Keratinocyte (primary cell): Measurements from ENCODE around the gene RSL1D1. TPM values are rescaled to one million over a fixed set of nuclear protein-coding genes. Genes with fewer than 3 reads are reported as not detected.

Experiments
- DNase-seq: peaks from one replicate; pipeline ENCODE4 v3.0.0-alpha.2; 2011; ENCODE audit warnings: low read depth, missing footprints, low spot score
- FAIRE-seq: peaks from 2 replicates; lab custom pipeline; 2011; peaks lifted over from hg19 to GRCh38; lab: Jason Lieb, UNC
- H2AFZ ChIP-seq: 2 replicates; pipeline ENCODE4 v1.6.0; 2012; ENCODE audit warnings: low read length, control low read depth, inconsistent platforms; ENCODE audit not compliant: control insufficient read depth
- H3K27ac ChIP-seq: 2 replicates; pipeline ENCODE4 v1.5.1; 2011; ENCODE audit warnings: low read length; ENCODE audit not compliant: control insufficient read depth, insufficient read depth
- H3K27me3 ChIP-seq: 3 replicates; pipeline ENCODE4 v1.6.0; 2011; ENCODE audit warnings: low read length; ENCODE audit not compliant: control insufficient read depth, insufficient read depth; ENCODE audit errors: extremely low read depth
- H3K36me3 ChIP-seq, 2 experiments: 2 replicates in 1 of 2; 3 replicates in 1 of 2; pipeline ENCODE4 v1.5.1; 2011; ENCODE audit warnings: low read length in 2 of 2, mild to moderate bottlenecking in 1 of 2; ENCODE audit not compliant: control insufficient read depth in 2 of 2, insufficient read depth in 2 of 2; ENCODE audit errors: extremely low read depth in 1 of 2
- H3K4me1 ChIP-seq: 3 replicates; pipeline ENCODE4 v1.5.1; 2011; ENCODE audit warnings: low read length; ENCODE audit not compliant: control insufficient read depth, insufficient read depth; ENCODE audit errors: extremely low read depth
- H3K4me2 ChIP-seq: 3 replicates; pipeline ENCODE4 v1.6.0; 2011; ENCODE audit warnings: low read depth, low read length; ENCODE audit not compliant: control insufficient read depth, insufficient read depth; ENCODE audit errors: extremely low read depth
- H3K4me3 ChIP-seq, 3 experiments: fragments of 200-600 bp in 1 of 3; sonication (generic) in 1 of 3; 2 replicates in 2 of 3; 3 replicates in 1 of 3; pipeline ENCODE4 v1.5.1; 2011 to 2016; ENCODE audit warnings: low read length in 3 of 3, mild to moderate bottlenecking in 3 of 3, control low read depth in 2 of 3, inconsistent platforms in 1 of 3, low read depth in 1 of 3, mixed read lengths in 1 of 3, mixed run types in 1 of 3, moderate library complexity in 1 of 3; ENCODE audit not compliant: control insufficient read depth in 2 of 3, insufficient read depth in 2 of 3; ENCODE audit errors: extremely low read depth in 1 of 3
- H3K79me2 ChIP-seq: 2 replicates; pipeline ENCODE4 v1.6.0; 2012; ENCODE audit warnings: low read length; ENCODE audit not compliant: control insufficient read depth, insufficient read depth
- H3K9ac ChIP-seq: 3 replicates; pipeline ENCODE4 v1.6.0; 2011; ENCODE audit warnings: low read length; ENCODE audit not compliant: control insufficient read depth, insufficient read depth; ENCODE audit errors: extremely low read depth
- H3K9me1 ChIP-seq: 3 replicates; pipeline ENCODE4 v1.6.0; 2011; ENCODE audit warnings: low read length; ENCODE audit not compliant: control insufficient read depth, insufficient read depth; ENCODE audit errors: extremely low read depth
- H3K9me3 ChIP-seq: 2 replicates; pipeline ENCODE4 v1.5.1; 2012; ENCODE audit warnings: low read depth, low read length; ENCODE audit not compliant: control insufficient read depth
- H4K20me1 ChIP-seq: 3 replicates; pipeline ENCODE4 v1.6.0; 2011; ENCODE audit warnings: low read length; ENCODE audit not compliant: control insufficient read depth, insufficient read depth; ENCODE audit errors: extremely low read depth
- CTCF ChIP-seq, 3 experiments: IDR thresholded peaks in 1 of 3; conservative IDR thresholded peaks in 1 of 3; optimal IDR thresholded peaks in 1 of 3; 2 replicates in 2 of 3; 3 replicates in 1 of 3; pipeline versions ENCODE3 to v1.5.1; 2011; ENCODE audit warnings: low read length in 3 of 3, mild to moderate bottlenecking in 3 of 3, moderate library complexity in 2 of 3, control low read depth in 1 of 3, inconsistent platforms in 1 of 3; ENCODE audit not compliant: insufficient read depth in 2 of 3; ENCODE audit errors: extremely low read depth in 1 of 3
- EZH2 ChIP-seq: IDR thresholded peaks from one replicate; pipeline ENCODE4 v1.6.1; 2012; ENCODE audit warnings: inconsistent platforms, mild to moderate bottlenecking, low read length, moderate library complexity
- dilution Hi-C: fragments of 300-500 bp; cut with MboI; formaldehyde crosslinking; loops from one replicate; pipeline ENCODE4 v1.7.0; 2020; ENCODE audit warnings: low sequenced_read_pairs; ENCODE audit not compliant: extremely low pct_ligation_motif_present
- polyA plus RNA-seq, 5 experiments: library from polyadenylated mRNA; depleted of rRNA in 3 of 5; stranded (reverse) in 3 of 5; stranded (forward) in 1 of 5; unstranded in 1 of 5; fragments of >200 nt; gene quantifications; 1 replicate in 1 of 5; 2 replicates in 3 of 5; 3 replicates in 1 of 5; pipeline versions ENCODE4 v1.2.1 to v1.2.3, GENCODE V29; 2011 to 2012; ENCODE audit warnings: missing spikeins in 2 of 5, low read depth in 1 of 5, low replicate concordance in 1 of 5

Gene RSL1D1
- polyA plus RNA-seq, 1 donor (not counting 4 experiments of a cell fraction or from before 2014, with no cell fraction given), result 185 TPM

- H3K9me3 ChIP-seq, result no peaks in the 10 kb centered on the region
- no peaks in the 10 kb centered on the region for H3K27me3 ChIP-seq
- no peaks in the 10 kb centered on the region for H3K9me1 ChIP-seq
- no peak overlapping the region for H3K4me2 ChIP-seq
- H3K4me3 ChIP-seq, result no peak overlapping the region
- H3K27ac ChIP-seq, result no peak overlapping the region
- dilution Hi-C loops, result no loop called here
- no peak for TF ChIP-seq EZH2
- peaks cover 14 to 32% of the 10 kb centered on the region in 2 experiments for H3K36me3 ChIP-seq
- no peak for DNase-seq
- no peaks in the 10 kb centered on the region for H3K4me1 ChIP-seq
- FAIRE-seq, result no peak
- H2AFZ ChIP-seq, result no peak overlapping the region
- no peak overlapping the region for H3K9ac ChIP-seq
- H4K20me1 ChIP-seq, result peaks cover 12% of the 10 kb centered on the region
- H3K79me2 ChIP-seq, result peaks cover 75% of the 10 kb centered on the region
Observed at GRCh38 chr16:11896486-11897176, 45.3 kb upstream of the RSL1D1 start.

- Histone ChIP-seq H3K9me3 (no peaks in the 10 kb centered on the region), H3K4me2 (no peak overlapping the region), H3K27ac (no peak overlapping the region), H4K20me1 (peaks cover 2% of the 10 kb centered on the region), H3K79me2 (peaks cover 45% of the 10 kb centered on the region), H3K4me1 (no peaks in the 10 kb centered on the region), H3K36me3 (peaks cover 20 to 27% of the 10 kb centered on the region in 2 experiments), H3K9me1 (no peaks in the 10 kb centered on the region), H3K9ac (no peak overlapping the region), H2AFZ (no peak overlapping the region), H3K27me3 (no peaks in the 10 kb centered on the region), H3K4me3 (no peak overlapping the region)
- TF ChIP-seq CTCF (optimal IDR thresholded peaks at IDR 0.05 in 1 of 3, IDR thresholded peaks at IDR 0.05 in 1 of 3, conservative IDR thresholded peaks at IDR 0.05 in 1 of 3; ENCODE audit: extremely low read depth in 1 of 3, insufficient read depth in 2 of 3, low read length in 3 of 3) (no peak), EZH2 (no peak)
- FAIRE-seq, result no peak
- no peak for DNase-seq
- dilution Hi-C loops, result no loop called here
Observed at GRCh38 chr16:11893571-11893970, 42.2 kb upstream of the RSL1D1 start.

- DNase-seq (no peak), FAIRE-seq (no peak)
- Histone ChIP-seq H3K4me1 (no peaks in the 10 kb centered on the region), H3K9ac (no peak overlapping the region), H3K27ac (no peak overlapping the region), H3K79me2 (peaks cover 37% of the 10 kb centered on the region), H3K9me1 (no peaks in the 10 kb centered on the region), H3K4me3 (no peak overlapping the region), H4K20me1 (peaks cover 2% of the 10 kb centered on the region), H3K36me3 (peaks cover 23 to 27% of the 10 kb centered on the region in 2 experiments), H2AFZ (no peak overlapping the region), H3K27me3 (no peaks in the 10 kb centered on the region), H3K9me3 (no peaks in the 10 kb centered on the region), H3K4me2 (no peak overlapping the region)
- dilution Hi-C loops, result no loop called here
- TF ChIP-seq CTCF (optimal IDR thresholded peaks at IDR 0.05 in 1 of 3, IDR thresholded peaks at IDR 0.05 in 1 of 3, conservative IDR thresholded peaks at IDR 0.05 in 1 of 3; ENCODE audit: extremely low read depth in 1 of 3, insufficient read depth in 2 of 3, low read length in 3 of 3), result no peak
- TF ChIP-seq EZH2, result no peak
Observed at GRCh38 chr16:11892761-11893160, 41.4 kb upstream of the RSL1D1 start.
